Smooth muscle cell (in vitro differentiated cells): Measurements from ENCODE around the gene TEKT3. TPM values are rescaled to one million over a fixed set of nuclear protein-coding genes. Genes with fewer than 3 reads are reported as not detected.

ENCODE experiments used
- DNase-seq: peaks from one replicate; lab custom pipeline; 2025; ENCODE audit not compliant: unreplicated experiment; lab: John Stamatoyannopoulos, UW
- H2AFZ ChIP-seq: fragments of 200-600 bp; sonication (generic); 2 replicates; pipeline ENCODE4 v1.6.0; 2016; ENCODE audit warnings: antibody characterized with exemption, low read depth, mild to moderate bottlenecking
- H3F3A ChIP-seq: fragments of 200-600 bp; sonication (generic); 2 replicates; pipeline ENCODE4 v1.6.0; 2017; ENCODE audit warnings: antibody characterized with exemption, low read depth
- H3K27ac ChIP-seq: fragments of 200-600 bp; sonication (generic); 2 replicates; pipeline ENCODE4 v1.5.1; 2016; ENCODE audit warnings: low read depth, mild to moderate bottlenecking
- H3K27me3 ChIP-seq: fragments of 200-600 bp; sonication (generic); 2 replicates; pipeline ENCODE4 v1.6.1; 2016; ENCODE audit warnings: low read depth, mild to moderate bottlenecking
- H3K36me3 ChIP-seq: fragments of 200-600 bp; sonication (generic); 2 replicates; pipeline ENCODE4 v1.5.1; 2016; ENCODE audit warnings: low read depth
- H3K4me1 ChIP-seq: fragments of 200-600 bp; sonication (generic); 2 replicates; pipeline ENCODE4 v1.5.1; 2016; ENCODE audit warnings: low read depth
- H3K4me2 ChIP-seq: fragments of 200-600 bp; sonication (generic); 2 replicates; pipeline ENCODE4 v1.6.0; 2016; ENCODE audit warnings: mild to moderate bottlenecking
- H3K4me3 ChIP-seq: fragments of 200-600 bp; sonication (generic); 2 replicates; pipeline ENCODE4 v1.5.1; 2016; ENCODE audit warnings: mild to moderate bottlenecking
- H3K79me2 ChIP-seq: fragments of 200-600 bp; sonication (generic); 2 replicates; pipeline ENCODE4 v1.6.0; 2016; ENCODE audit warnings: low read depth, mild to moderate bottlenecking
- H3K9ac ChIP-seq: fragments of 200-600 bp; sonication (generic); 2 replicates; pipeline ENCODE4 v1.6.0; 2016; ENCODE audit warnings: low read depth
- H3K9me3 ChIP-seq: fragments of 200-600 bp; sonication (generic); replicated peaks from 2 replicates; pipeline ENCODE4 v1.5.1; 2016; ENCODE audit warnings: low read depth
- H4K20me1 ChIP-seq: fragments of 200-600 bp; sonication (generic); 2 replicates; pipeline ENCODE4 v1.6.0; 2016; ENCODE audit warnings: low read depth
- WGBS: methylation state at CpG from one replicate; pipeline ENCODE4 v1.1.7; 2016; ENCODE audit warnings: low lambda C conversion rate; 5-methylcytosine and 5-hydroxymethylcytosine counted together
- polyA plus RNA-seq: library from polyadenylated mRNA; unstranded; fragments of >200 nt; fragmentation: Nextera tagmentation; extraction: Ambion mirVana; gene quantifications from 2 replicates; pipeline ENCODE4 v1.2.1, GENCODE V29; 2016
- total RNA-seq: library from RNA; depleted of rRNA; stranded (reverse); fragments of >200 nt; gene quantifications from 2 replicates; pipeline ENCODE4 v1.2.3, GENCODE V29; 2014
- TF ChIP-seq, protein P1 (sequence below): fragments of 200-600 bp; sonication (generic); IDR thresholded peaks from 2 replicates; pipeline ENCODE4 v1.5.1; 2017; ENCODE audit warnings: borderline replicate concordance, mild to moderate bottlenecking, antibody characterized with exemption; ENCODE audit not compliant: insufficient read depth, poor library complexity, severe bottlenecking

Gene TEKT3
- total and polyA plus RNA-seq, 2 experiments from 2014 or later: 0.09 to 1.00 TPM

DNA sequence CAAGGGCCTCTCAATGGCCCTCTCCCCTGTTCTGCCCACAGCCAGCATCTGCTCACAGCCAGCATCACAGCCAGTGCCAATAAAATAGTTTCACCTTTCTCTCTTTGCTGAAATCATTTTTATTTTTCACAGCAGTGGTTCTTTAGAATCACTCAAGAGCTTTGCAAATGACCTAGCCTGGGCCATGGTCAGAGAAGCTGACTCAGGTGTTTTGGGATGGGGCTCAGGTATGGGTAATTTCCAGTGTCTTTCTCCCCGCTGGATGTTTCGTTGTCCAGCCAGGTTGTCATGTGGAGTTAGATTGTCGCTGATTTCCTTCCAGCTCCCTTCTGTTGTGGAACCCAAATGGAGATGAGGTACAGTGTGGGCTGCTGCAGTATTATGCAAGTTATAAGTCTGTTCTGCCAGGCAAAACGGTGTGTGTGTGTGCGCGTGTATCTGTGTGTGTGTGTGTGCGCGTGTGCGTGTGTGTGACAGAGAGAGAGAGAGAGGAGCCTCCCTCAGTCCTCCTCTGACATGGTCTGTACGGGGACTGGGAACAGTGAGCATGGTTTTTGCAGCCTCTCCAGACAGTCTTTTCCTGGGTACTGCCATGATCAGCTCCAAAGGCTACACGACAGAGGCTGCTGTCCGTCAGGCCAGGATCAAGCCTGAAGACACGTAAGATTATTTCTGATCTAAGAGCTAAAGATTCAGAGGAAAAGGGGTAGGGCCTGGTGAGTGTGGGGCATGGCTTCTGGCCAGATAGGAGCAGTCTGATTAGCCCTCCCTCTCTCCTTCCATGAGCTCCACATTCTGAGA, 74.9 kb downstream of the TEKT3 start:
- Histone ChIP-seq H3K27me3 (peaks cover 15% of the 10 kb centered on the region), H3K4me1 (peaks cover 3% of the 10 kb centered on the region), H4K20me1 (no peaks in the 10 kb centered on the region), H3K4me2 (no peak overlapping the region), H2AFZ (no peak overlapping the region), H3F3A (peaks cover 10% of the 10 kb centered on the region), H3K4me3 (no peak overlapping the region), H3K36me3 (no peaks in the 10 kb centered on the region), H3K79me2 (no peaks in the 10 kb centered on the region), H3K9ac (no peak overlapping the region), H3K9me3 (no peaks in the 10 kb centered on the region), H3K27ac (no peak overlapping the region)
- DNase-seq: no peak
- TF ChIP-seq, protein P1, sequence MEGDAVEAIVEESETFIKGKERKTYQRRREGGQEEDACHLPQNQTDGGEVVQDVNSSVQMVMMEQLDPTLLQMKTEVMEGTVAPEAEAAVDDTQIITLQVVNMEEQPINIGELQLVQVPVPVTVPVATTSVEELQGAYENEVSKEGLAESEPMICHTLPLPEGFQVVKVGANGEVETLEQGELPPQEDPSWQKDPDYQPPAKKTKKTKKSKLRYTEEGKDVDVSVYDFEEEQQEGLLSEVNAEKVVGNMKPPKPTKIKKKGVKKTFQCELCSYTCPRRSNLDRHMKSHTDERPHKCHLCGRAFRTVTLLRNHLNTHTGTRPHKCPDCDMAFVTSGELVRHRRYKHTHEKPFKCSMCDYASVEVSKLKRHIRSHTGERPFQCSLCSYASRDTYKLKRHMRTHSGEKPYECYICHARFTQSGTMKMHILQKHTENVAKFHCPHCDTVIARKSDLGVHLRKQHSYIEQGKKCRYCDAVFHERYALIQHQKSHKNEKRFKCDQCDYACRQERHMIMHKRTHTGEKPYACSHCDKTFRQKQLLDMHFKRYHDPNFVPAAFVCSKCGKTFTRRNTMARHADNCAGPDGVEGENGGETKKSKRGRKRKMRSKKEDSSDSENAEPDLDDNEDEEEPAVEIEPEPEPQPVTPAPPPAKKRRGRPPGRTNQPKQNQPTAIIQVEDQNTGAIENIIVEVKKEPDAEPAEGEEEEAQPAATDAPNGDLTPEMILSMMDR: no peak
- 80% methylated on average over 13 of the region's 13 CpGs for WGBS

DNA sequence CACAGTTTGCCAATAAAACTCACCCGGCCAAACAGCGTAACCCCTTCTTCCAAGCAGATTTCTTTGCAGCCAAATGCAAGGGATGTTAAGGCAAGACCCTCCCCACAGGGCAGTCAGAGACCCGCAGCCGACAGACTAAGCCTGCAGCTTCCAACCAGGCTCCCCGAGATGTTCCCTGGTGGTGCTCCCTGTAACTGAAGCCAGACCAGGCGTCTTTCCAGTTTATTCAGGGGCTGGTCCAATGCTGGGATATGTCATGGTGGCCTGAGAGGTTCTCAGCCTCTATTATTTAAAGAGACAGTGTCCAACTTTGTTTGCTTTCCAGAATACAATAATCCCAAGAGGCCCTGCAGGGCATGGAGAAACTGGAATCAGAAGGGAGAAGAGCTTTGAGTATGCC, 76.3 kb downstream of the TEKT3 start, which contains the start of gene PMP22:
Gene PMP22 (minus strand): TSS at position 196 of the 400 bp plus-strand sequence. CDS start 4,599 bp downstream, outside the sequence.
- Histone ChIP-seq H4K20me1 (no peaks in the 10 kb centered on the region), H3K9ac (no peak within 1 kb of the TSS), H3K4me3 (no peak within 1 kb of the TSS), H3K27ac (no peak within 1 kb of the TSS), H3K27me3 (peaks cover 15% of the 10 kb centered on the region), H3K9me3 (no peaks in the 10 kb centered on the region), H3K4me1 (peaks cover 6% of the 10 kb centered on the region), H3K79me2 (peaks cover under 1% of the 10 kb centered on the region), H3F3A (peaks cover 10% of the 10 kb centered on the region), H2AFZ (no peak within 1 kb of the TSS), H3K4me2 (no peak within 1 kb of the TSS), H3K36me3 (no peaks in the 10 kb centered on the region)
- 64% methylated on average over 6 of the region's 6 CpGs for WGBS
- DNase-seq: no peak
- TF ChIP-seq, protein P1: no peak

DNA sequence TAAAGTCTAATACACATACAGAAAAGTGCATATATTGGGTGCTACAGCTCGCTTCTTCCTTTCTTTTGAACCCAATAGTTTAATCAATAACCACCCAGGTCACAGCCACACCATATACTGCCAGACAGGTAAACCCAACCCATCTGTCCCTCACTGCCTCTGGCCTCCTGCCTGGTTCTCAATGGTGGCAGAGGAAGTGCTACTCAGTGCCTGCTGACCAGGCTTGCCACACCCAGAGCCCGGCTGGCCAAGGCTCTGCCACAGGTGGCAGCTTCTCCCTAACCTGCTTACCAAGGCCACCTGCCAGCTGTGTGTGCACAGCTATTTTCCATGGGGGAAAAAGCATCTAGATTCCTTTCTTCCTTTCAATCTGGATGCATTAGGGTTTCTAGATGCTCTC, 76.9 kb downstream of the TEKT3 start:
- peaks cover 6% of the 10 kb centered on the region for H3F3A ChIP-seq
- H3K27me3 ChIP-seq: peaks cover 15% of the 10 kb centered on the region
- no peak overlapping the region for H3K4me2 ChIP-seq
- no peak overlapping the region for H3K9ac ChIP-seq
- H3K36me3 ChIP-seq: no peaks in the 10 kb centered on the region
- no peaks in the 10 kb centered on the region for H4K20me1 ChIP-seq
- H3K9me3 ChIP-seq: no peaks in the 10 kb centered on the region
- 97% methylated on average over 2 of the region's 2 CpGs for WGBS
- no peak overlapping the region for H2AFZ ChIP-seq
- H3K27ac ChIP-seq: no peak overlapping the region
- H3K79me2 ChIP-seq: peaks cover 6% of the 10 kb centered on the region
- TF ChIP-seq, protein P1: no peak
- H3K4me3 ChIP-seq: no peak overlapping the region
- peaks cover 6% of the 10 kb centered on the region for H3K4me1 ChIP-seq
- DNase-seq: no peak
